ENCODE data around the gene PAX8.

PAX8 gene

DNA sequence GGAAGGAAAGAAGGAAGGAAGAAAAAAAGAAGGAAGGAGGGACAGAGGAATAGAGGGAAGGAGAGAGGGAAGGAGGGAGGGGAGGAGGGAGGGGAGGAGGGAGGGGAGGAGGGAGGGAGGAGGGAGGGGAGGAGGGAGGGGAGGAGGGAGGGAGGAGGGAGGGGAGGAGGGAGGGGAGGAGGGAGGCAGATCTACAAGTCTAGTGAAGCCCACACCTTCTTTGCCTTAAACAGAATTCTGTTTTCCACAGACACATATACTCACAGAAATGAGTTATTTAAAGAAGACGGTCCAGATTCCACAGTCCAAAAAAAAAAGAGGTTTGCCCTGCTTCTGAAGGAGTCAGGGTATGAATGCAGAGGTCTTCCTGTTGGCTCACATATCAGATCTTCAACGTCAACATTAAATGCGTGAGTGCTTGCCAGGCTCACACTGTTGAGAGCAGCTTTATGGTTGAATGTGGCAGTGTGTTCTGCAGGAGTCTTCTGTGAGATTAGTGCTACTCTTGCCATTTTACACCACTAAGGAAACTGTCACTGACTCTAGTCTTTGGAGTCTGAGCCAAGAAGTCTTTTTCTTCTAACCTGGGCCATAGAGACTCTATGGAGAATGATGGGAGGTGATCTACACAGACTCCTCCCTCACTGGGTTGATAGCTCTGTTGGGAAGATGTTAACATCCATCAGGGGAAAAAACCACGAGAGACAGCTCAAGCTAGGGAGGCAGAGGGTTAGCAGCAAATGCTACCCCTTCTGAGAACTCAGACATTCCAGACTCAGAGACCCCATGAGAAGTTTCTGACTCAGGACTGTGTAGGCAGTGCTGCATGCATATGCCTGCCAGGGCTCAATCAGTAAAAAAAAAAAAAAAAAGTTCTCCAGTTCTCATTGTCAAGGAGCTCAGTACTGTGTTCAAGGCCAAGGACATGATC is 23.3 kb downstream of the PAX8 start:
- no peak for DNase-seq (ENCODE audit: low spot score)
- in situ Hi-C loops (cut with MboI; ENCODE audit: low sequenced_read_pairs, unreplicated experiment) = no loop called here
- TF ChIP-seq, protein P1, sequence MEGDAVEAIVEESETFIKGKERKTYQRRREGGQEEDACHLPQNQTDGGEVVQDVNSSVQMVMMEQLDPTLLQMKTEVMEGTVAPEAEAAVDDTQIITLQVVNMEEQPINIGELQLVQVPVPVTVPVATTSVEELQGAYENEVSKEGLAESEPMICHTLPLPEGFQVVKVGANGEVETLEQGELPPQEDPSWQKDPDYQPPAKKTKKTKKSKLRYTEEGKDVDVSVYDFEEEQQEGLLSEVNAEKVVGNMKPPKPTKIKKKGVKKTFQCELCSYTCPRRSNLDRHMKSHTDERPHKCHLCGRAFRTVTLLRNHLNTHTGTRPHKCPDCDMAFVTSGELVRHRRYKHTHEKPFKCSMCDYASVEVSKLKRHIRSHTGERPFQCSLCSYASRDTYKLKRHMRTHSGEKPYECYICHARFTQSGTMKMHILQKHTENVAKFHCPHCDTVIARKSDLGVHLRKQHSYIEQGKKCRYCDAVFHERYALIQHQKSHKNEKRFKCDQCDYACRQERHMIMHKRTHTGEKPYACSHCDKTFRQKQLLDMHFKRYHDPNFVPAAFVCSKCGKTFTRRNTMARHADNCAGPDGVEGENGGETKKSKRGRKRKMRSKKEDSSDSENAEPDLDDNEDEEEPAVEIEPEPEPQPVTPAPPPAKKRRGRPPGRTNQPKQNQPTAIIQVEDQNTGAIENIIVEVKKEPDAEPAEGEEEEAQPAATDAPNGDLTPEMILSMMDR (IDR thresholded peaks at IDR 0.05; ENCODE audit: borderline replicate concordance, control extremely low read depth, extremely low read depth, insufficient read depth, missing control alignments) = no peak

GRCh38 chr2:113253453-113253852 is 25.3 kb downstream of the PAX8 start:
- TF ChIP-seq, protein P1 (IDR thresholded peaks at IDR 0.05; ENCODE audit: borderline replicate concordance, control extremely low read depth, extremely low read depth, insufficient read depth, missing control alignments) = no peak
- in situ Hi-C loops (cut with MboI; ENCODE audit: low sequenced_read_pairs, unreplicated experiment) = no loop called here
- DNase-seq (ENCODE audit: low spot score) = no peak

- DNase-seq (ENCODE audit: low spot score) = no peak
- TF ChIP-seq, protein P1 (IDR thresholded peaks at IDR 0.05; ENCODE audit: borderline replicate concordance, control extremely low read depth, extremely low read depth, insufficient read depth, missing control alignments) = no peak
- in situ Hi-C loops (cut with MboI; ENCODE audit: low sequenced_read_pairs, unreplicated experiment) = no loop called here
These were observed 26.6 kb downstream of the PAX8 start for GRCh38 chr2:113252047-113252590.

DNA sequence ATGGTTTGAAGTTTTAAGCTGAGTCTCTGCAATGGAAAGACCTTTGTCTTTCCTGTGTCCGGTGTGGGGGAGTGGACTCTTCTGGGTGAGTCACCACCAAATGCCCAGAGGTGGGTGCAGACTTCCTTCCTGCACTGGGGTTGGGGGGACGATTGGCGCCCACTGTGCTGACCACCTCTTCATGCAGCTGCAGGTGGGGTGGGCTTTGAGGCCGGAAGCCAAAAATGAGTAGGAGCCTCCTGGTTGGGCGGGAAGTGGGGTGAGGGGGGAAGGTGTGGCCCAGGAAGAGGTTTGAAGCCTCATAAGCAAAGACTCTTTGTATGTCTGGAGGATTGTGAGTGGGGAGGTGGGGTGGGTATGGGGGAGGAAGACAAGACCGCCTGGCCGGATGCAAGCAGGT is 27.6 kb downstream of the PAX8 start:
- DNase-seq (ENCODE audit: low spot score) = no peak
- TF ChIP-seq, protein P1 (IDR thresholded peaks at IDR 0.05; ENCODE audit: borderline replicate concordance, control extremely low read depth, extremely low read depth, insufficient read depth, missing control alignments) = no peak
- in situ Hi-C loops (cut with MboI; ENCODE audit: low sequenced_read_pairs, unreplicated experiment) = no loop called here

DNA sequence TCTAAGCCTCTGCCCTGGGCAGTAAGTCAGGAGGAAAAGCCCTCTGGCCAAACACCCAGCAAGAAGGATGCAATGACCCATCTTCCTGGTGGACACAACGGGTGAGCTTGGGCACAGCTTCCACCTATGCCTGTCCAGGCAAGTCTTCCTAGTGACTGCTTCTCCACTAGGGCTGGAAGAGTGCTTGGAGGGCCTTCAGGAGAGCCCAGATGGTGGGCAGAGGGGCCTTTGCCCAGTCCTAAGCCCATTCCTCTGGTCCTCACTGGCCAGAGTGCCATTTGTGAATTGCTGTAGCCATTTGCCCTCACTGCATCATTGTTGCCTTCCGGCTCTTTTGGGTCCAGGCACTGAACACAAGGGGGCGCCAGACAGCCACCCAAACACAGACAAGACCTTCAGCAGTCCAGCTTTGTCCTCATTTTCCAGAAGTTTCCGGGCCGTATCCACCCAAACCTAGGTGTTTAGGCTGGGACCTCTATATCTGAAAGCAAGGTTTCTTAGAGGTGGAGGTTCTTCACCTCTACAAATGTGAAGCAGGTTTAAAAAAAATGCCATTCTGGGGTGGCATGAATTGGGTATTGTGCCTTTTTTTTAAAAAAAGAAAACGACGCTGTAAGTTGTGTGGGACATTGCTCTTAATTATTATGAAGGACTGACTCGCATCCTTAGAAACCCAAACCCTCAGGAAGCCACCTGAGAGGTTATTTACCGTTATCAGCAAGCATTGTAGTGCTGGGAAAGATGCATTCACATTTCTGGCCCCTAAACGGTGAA is 29.5 kb downstream of the PAX8 start:
- peak; percentile 88 for DNase-seq (ENCODE audit: low spot score)
- in situ Hi-C loops (cut with MboI; ENCODE audit: low sequenced_read_pairs, unreplicated experiment) = no loop called here
- TF ChIP-seq, protein P1 (IDR thresholded peaks at IDR 0.05; ENCODE audit: borderline replicate concordance, control extremely low read depth, extremely low read depth, insufficient read depth, missing control alignments) = peak; percentile 89

- TF ChIP-seq, protein P1 (IDR thresholded peaks at IDR 0.05; ENCODE audit: borderline replicate concordance, control extremely low read depth, extremely low read depth, insufficient read depth, missing control alignments) = no peak
- no peak for DNase-seq (ENCODE audit: low spot score)
- in situ Hi-C loops (cut with MboI; ENCODE audit: low sequenced_read_pairs, unreplicated experiment) = no loop called here
These were observed 32.1 kb downstream of the PAX8 start for GRCh38 chr2:113246606-113247005.

Data from GM13976 (cell line).